Kidney (tissue), 14 donors: ENCODE data around the gene RBP4. TPM values are rescaled to one million over a fixed set of nuclear protein-coding genes. Genes with fewer than 3 reads are reported as not detected.

Source experiments
- DNase-seq, 5 donors: peaks; one replicate each; pipeline ENCODE4 v3.0.0-alpha.2; 2013 to 2020
- FAIRE-seq: peaks from 2 replicates; lab custom pipeline; 2012; peaks lifted over from hg19 to GRCh38; lab: Jason Lieb, UNC
- H3K27ac ChIP-seq, 2 donors: one replicate each; pipeline ENCODE4 v1.7.0; 2013; ENCODE audit warnings: low read depth in 2 of 2, low read length in 2 of 2, inconsistent platforms in 1 of 2
- H3K27me3 ChIP-seq: one replicate; pipeline ENCODE4 v1.7.1; 2013; ENCODE audit warnings: low read length, inconsistent platforms; ENCODE audit not compliant: control insufficient read depth, insufficient read depth
- H3K36me3 ChIP-seq, 3 donors: one replicate each; pipeline versions ENCODE4 v1.7.0 to v1.7.1; 2013; ENCODE audit warnings: low read length in 3 of 3, control low read depth in 1 of 3, inconsistent platforms in 1 of 3; ENCODE audit not compliant: insufficient read depth in 3 of 3, control insufficient read depth in 2 of 3
- H3K4me1 ChIP-seq, 3 donors: one replicate each; pipeline versions ENCODE4 v1.7.0 to v1.7.1; 2013; ENCODE audit warnings: low read length in 3 of 3, inconsistent platforms in 1 of 3, low read depth in 1 of 3; ENCODE audit not compliant: control insufficient read depth in 2 of 3, insufficient read depth in 2 of 3
- H3K4me3 ChIP-seq, 3 donors: one replicate each; pipeline versions ENCODE4 v1.7.0 to v1.8.1; 2013; ENCODE audit warnings: low read length in 3 of 3, control low read depth in 1 of 3, inconsistent platforms in 1 of 3
- H3K9ac ChIP-seq, 3 donors: one replicate each; pipeline versions ENCODE4 v1.7.0 to v1.7.1; 2013; ENCODE audit warnings: low read length in 3 of 3, control low read depth in 1 of 3, inconsistent platforms in 1 of 3
- H3K9me3 ChIP-seq, 3 donors: one replicate each; pipeline versions ENCODE4 v1.7.0 to v1.7.1; 2013; ENCODE audit warnings: low read length in 3 of 3, control low read depth in 1 of 3, inconsistent platforms in 1 of 3; ENCODE audit not compliant: control insufficient read depth in 2 of 3, insufficient read depth in 1 of 3
- intact Hi-C: fragments of 100-400 bp; cut with DNase I; formaldehyde crosslinking; loops from one replicate; pipeline ENCODE4 v1.11.1; 2022
- polyA plus RNA-seq: library from polyadenylated mRNA; stranded (reverse); fragments of 350-450 nt; fragmentation: Illumina TruSeq; extraction: RNeasy Lipid Tissue Mini Kit (QIAGEN cat#74804); gene quantifications from one replicate; pipeline ENCODE4 v1.2.3, GENCODE V29; 2014; ENCODE audit warnings: low read depth, low replicate concordance; ENCODE audit not compliant: insufficient read depth
- total RNA-seq: library from RNA; stranded (reverse); fragmentation: NEBNext Ultra II Directional; extraction: Animal tissue kit (Norgen Biotek cat#: 25700); gene quantifications from one replicate; pipeline ENCODE4 v1.2.1, GENCODE V29; 2021
- TF ChIP-seq, protein P1 (sequence below): IDR thresholded peaks from 3 replicates; pipeline ENCODE4 v1.5.1; 2012; ENCODE audit warnings: mild to moderate bottlenecking, moderate library complexity, borderline replicate concordance; ENCODE audit not compliant: insufficient read depth; ENCODE audit errors: extremely low read depth
- donor health status: control.
- donor health status: control.
- donor health status: control.
- donor health status: control.
- donor health status: control.
- donor health status: DM: yes; HTN: yes; CAD: no.
- donor health status: Normal renal cell carcinoma (clear cell type).

RBP4 gene
- total and polyA plus RNA-seq, 2 donors from 2014 or later = 24.3 to 77.4 TPM

- intact Hi-C loops = no loop called here
- no peak for FAIRE-seq
- no peak for DNase-seq
- H3K27me3 ChIP-seq = peaks cover 27% of the 10 kb centered on the region
- no peak overlapping the region for H3K9ac ChIP-seq
- no peaks in the 10 kb centered on the region for H3K36me3 ChIP-seq
- no peaks in the 10 kb centered on the region for H3K4me1 ChIP-seq
- peak overlapping the region in 1 of 3 donors; percentile 29 for H3K4me3 ChIP-seq
- TF ChIP-seq, protein P1, sequence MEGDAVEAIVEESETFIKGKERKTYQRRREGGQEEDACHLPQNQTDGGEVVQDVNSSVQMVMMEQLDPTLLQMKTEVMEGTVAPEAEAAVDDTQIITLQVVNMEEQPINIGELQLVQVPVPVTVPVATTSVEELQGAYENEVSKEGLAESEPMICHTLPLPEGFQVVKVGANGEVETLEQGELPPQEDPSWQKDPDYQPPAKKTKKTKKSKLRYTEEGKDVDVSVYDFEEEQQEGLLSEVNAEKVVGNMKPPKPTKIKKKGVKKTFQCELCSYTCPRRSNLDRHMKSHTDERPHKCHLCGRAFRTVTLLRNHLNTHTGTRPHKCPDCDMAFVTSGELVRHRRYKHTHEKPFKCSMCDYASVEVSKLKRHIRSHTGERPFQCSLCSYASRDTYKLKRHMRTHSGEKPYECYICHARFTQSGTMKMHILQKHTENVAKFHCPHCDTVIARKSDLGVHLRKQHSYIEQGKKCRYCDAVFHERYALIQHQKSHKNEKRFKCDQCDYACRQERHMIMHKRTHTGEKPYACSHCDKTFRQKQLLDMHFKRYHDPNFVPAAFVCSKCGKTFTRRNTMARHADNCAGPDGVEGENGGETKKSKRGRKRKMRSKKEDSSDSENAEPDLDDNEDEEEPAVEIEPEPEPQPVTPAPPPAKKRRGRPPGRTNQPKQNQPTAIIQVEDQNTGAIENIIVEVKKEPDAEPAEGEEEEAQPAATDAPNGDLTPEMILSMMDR = no peak
- no peak overlapping the region for H3K27ac ChIP-seq
- no peaks in the 10 kb centered on the region for H3K9me3 ChIP-seq
Measured at GRCh38 chr10:93599335-93599734, 1.7 kb downstream of the RBP4 start.

DNA sequence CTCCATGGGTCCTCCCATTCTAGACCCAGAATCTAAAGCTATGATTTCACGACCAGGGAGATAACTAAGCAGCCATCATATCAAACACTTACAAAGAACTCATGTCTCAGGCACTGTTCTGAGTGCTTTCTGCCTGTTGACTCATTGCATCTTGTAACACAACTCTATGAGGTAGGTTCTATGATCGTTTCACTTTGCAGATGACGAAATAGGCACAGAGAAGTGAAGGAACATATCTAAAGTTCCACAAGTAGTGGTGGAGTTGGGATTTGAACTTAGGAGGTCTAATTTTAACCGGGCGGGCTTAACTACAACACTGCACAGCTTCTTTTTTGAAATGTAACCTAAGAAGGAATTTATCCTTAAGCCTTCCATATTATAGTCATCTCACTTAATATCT is 2.9 kb downstream of the RBP4 start:
- H3K36me3 ChIP-seq = no peaks in the 10 kb centered on the region
- no peak overlapping the region for H3K27ac ChIP-seq
- intact Hi-C loops = no loop called here
- H3K27me3 ChIP-seq = peaks cover 19% of the 10 kb centered on the region
- no peaks in the 10 kb centered on the region for H3K9me3 ChIP-seq
- H3K9ac ChIP-seq = no peak overlapping the region
- H3K4me1 ChIP-seq = no peaks in the 10 kb centered on the region
- FAIRE-seq (no peak), DNase-seq (no peak)
- no peak overlapping the region for H3K4me3 ChIP-seq
- TF ChIP-seq, protein P1 = no peak

DNA sequence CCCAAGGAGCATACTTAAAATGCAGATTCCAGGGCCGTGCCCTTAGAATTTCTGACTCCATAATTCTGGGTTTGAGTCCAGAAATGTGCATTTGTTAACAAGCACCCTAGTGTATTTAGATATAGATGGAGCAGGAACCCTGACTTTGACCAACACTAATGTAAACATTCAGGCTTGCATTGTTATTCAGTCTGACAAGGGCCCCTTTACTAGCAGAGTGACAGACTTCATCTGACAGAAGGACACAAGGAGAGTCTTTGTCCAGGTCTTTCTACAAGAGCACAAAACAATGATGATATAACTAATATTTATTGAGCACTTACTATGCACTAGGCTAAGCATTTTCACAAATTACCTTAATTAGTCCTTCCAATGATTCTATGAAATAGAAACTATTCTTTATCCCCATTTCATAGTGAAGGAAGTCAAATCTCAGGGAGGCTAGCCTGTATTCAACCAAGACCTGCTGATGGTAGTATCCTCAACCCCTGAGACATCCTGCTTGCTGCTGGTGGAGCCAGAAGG is 3.9 kb downstream of the RBP4 start:
- FAIRE-seq (no peak), DNase-seq (no peak)
- no peak overlapping the region for H3K4me3 ChIP-seq
- intact Hi-C loops = no loop called here
- TF ChIP-seq, protein P1 = no peak
- no peaks in the 10 kb centered on the region for H3K9me3 ChIP-seq
- no peaks in the 10 kb centered on the region for H3K36me3 ChIP-seq
- H3K27me3 ChIP-seq = peaks cover 9% of the 10 kb centered on the region
- no peak overlapping the region for H3K9ac ChIP-seq
- no peak overlapping the region for H3K27ac ChIP-seq
- no peaks in the 10 kb centered on the region for H3K4me1 ChIP-seq

GRCh38 chr10:93596539-93596938 is 4.5 kb downstream of the RBP4 start:
- FAIRE-seq = no peak

More at GRCh38 chr10:93596539-93596938, 4.5 kb downstream of the RBP4 start:
- peaks cover 3% of the 10 kb centered on the region for H3K27me3 ChIP-seq
- no peak overlapping the region for H3K27ac ChIP-seq
- no peak overlapping the region for H3K9ac ChIP-seq
- H3K4me1 ChIP-seq = no peaks in the 10 kb centered on the region
- intact Hi-C loops = no loop called here
- TF ChIP-seq, protein P1 = no peak
- no peak for DNase-seq
- no peak overlapping the region for H3K4me3 ChIP-seq
- no peaks in the 10 kb centered on the region for H3K9me3 ChIP-seq
- no peaks in the 10 kb centered on the region for H3K36me3 ChIP-seq
